Neural crest cell (in vitro differentiated cells): ENCODE measurements around the gene CYSRT1. TPM values are rescaled to one million over a fixed set of nuclear protein-coding genes. Genes with fewer than 3 reads are reported as not detected.
A peak's percentile ranks its signal among the peaks of the same experiment; 100 is the strongest.
"Not testable (repeated sequence)": the region's sequence is repeated elsewhere in the genome, so short reads cannot be mapped to it uniquely, and the experiment has no call there.

ENCODE experiments used
- DNase-seq: peaks from one replicate; pipeline ENCODE4 v3.0.0; 2021; ENCODE audit warnings: low read depth, mixed read lengths, low spot score
- H3K27ac Mint-ChIP-seq: one replicate; pipeline ENCODE4 v1.8.0; 2021; ENCODE audit warnings: mild to moderate bottlenecking, mixed read lengths; ENCODE audit not compliant: unreplicated experiment
- H3K27me3 Mint-ChIP-seq: 2 replicates; pipeline ENCODE4 v1.8.0; 2021; ENCODE audit warnings: low read depth, mild to moderate bottlenecking, mixed read lengths
- H3K36me3 Mint-ChIP-seq: 2 replicates; pipeline ENCODE4 v1.8.0; 2021; ENCODE audit warnings: low read depth, mild to moderate bottlenecking, mixed read lengths
- H3K4me1 Mint-ChIP-seq: 2 replicates; pipeline ENCODE4 v1.8.0; 2021; ENCODE audit warnings: mixed read lengths
- H3K4me3 Mint-ChIP-seq: one replicate; pipeline ENCODE4 v1.8.0; 2021; ENCODE audit warnings: mild to moderate bottlenecking, mixed read lengths
- H3K9me3 Mint-ChIP-seq: 2 replicates; pipeline ENCODE4 v1.8.0; 2021; ENCODE audit warnings: mixed read lengths
- total RNA-seq: library from RNA; stranded (reverse); gene quantifications from 2 replicates; pipeline ENCODE4 v1.2.1, GENCODE V29; 2021
- TF ChIP-seq, protein P1 (sequence below): fragments of 200-600 bp; sonication (generic); conservative IDR thresholded peaks from 2 replicates; pipeline ENCODE4 v1.5.0; 2021; ENCODE audit warnings: antibody characterized with exemption, mild to moderate bottlenecking

Gene CYSRT1
- total RNA-seq, 1 donor from 2014 or later, result 1.2 TPM

DNA sequence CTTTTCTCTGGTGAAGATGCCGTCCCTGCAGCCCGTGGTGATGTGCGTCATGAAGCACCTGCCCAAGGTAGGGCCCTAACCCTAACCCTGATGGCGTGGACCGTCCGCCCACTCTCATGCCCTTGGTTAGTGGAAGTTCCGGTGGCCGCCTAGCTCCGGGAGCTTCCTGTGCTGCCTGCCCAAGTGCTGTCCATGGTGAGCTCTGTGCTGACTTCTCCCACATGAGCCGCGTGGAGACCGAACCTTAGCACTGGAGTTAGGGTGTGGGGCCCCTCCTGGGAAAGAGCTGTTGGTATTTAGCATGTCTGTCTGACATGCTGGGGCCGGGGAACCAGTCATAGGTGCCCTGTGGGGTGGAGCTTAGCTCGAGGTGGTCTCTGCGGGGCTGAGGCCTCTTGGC lies 31.4 kb downstream of the CYSRT1 start:
- Mint-ChIP-seq H3K9me3 (no peaks in the 10 kb centered on the region), H3K4me3 (peak overlapping the region; percentile 88), H3K4me1 (peaks cover 8% of the 10 kb centered on the region), H3K27ac (no peak overlapping the region), H3K27me3 (peaks cover 3% of the 10 kb centered on the region), H3K36me3 (peaks cover 3% of the 10 kb centered on the region)
- no peak for DNase-seq
- TF ChIP-seq, protein P1, sequence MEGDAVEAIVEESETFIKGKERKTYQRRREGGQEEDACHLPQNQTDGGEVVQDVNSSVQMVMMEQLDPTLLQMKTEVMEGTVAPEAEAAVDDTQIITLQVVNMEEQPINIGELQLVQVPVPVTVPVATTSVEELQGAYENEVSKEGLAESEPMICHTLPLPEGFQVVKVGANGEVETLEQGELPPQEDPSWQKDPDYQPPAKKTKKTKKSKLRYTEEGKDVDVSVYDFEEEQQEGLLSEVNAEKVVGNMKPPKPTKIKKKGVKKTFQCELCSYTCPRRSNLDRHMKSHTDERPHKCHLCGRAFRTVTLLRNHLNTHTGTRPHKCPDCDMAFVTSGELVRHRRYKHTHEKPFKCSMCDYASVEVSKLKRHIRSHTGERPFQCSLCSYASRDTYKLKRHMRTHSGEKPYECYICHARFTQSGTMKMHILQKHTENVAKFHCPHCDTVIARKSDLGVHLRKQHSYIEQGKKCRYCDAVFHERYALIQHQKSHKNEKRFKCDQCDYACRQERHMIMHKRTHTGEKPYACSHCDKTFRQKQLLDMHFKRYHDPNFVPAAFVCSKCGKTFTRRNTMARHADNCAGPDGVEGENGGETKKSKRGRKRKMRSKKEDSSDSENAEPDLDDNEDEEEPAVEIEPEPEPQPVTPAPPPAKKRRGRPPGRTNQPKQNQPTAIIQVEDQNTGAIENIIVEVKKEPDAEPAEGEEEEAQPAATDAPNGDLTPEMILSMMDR, result no peak

- no peaks in the 10 kb centered on the region for H3K9me3 Mint-ChIP-seq
- H3K27ac Mint-ChIP-seq, result no peak overlapping the region
- no peak for DNase-seq
- H3K36me3 Mint-ChIP-seq, result peaks cover 7% of the 10 kb centered on the region
- H3K4me3 Mint-ChIP-seq, result peak overlapping the region; percentile 88
- H3K4me1 Mint-ChIP-seq, result peaks cover 10% of the 10 kb centered on the region
- TF ChIP-seq, protein P1, result no peak
- H3K27me3 Mint-ChIP-seq, result peaks cover 3% of the 10 kb centered on the region
Measured at GRCh38 chr9:137256856-137257255, 31.9 kb downstream of the CYSRT1 start.

GRCh38 chr9:137262173-137262908 lies 37.4 kb downstream of the CYSRT1 start:
- H3K9me3 Mint-ChIP-seq, H3K4me1 Mint-ChIP-seq, DNase-seq, H3K36me3 Mint-ChIP-seq, H3K27me3 Mint-ChIP-seq, H3K27ac Mint-ChIP-seq: not testable (repeated sequence)
- peak overlapping the region; percentile 47 for H3K4me3 Mint-ChIP-seq
- TF ChIP-seq, protein P1, result peak; percentile 62

DNA sequence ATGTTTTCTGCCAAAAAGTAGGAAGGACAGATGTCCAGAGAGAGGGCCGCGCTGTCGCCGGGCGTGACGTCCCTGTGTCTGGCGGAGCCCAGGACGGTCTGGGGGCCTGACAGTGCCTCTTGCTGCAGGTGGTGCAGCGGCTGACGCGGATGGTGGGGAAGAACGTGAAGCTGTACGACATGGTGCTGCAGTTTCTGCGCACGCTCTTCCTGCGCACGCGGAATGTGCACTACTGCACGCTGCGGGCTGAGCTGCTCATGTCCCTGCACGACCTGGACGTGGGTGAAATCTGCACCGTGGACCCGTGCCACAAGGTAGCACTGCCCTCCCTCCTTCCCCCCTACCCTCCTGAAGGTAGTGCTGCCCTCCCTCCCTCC lies 37.9 kb downstream of the CYSRT1 start:
- DNase-seq, result no peak
- Mint-ChIP-seq H3K4me1 (peaks cover 5% of the 10 kb centered on the region), H3K27ac (no peak overlapping the region), H3K36me3 (peaks cover 6% of the 10 kb centered on the region), H3K27me3 (no peaks in the 10 kb centered on the region), H3K4me3 (no peak overlapping the region), H3K9me3 (no peaks in the 10 kb centered on the region)
- TF ChIP-seq, protein P1, result no peak

DNA sequence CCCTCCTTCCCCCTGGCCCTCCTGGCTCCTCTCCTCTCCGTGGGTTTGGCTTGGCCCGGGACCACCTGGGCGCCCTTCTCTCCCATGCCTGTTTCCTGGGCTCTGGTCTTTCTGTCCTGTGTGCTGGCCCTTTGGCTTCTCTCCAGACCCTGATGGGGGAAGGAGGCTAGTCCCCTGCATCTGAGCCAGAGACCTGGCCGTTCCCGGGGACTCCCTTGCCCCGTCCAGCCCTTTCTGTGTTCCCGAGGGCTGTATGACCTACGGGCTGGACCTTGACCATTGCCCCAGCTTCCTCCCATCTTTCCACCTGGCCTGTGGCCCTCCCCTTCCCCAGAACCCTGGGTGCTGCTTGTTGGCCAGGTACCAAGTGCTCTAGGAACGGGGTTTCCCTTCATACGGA lies 38.5 kb downstream of the CYSRT1 start:
- Mint-ChIP-seq H3K27ac (peak overlapping the region; percentile 6), H3K36me3 (peaks cover 7% of the 10 kb centered on the region), H3K9me3 (no peaks in the 10 kb centered on the region), H3K4me3 (peak overlapping the region; percentile 12), H3K4me1 (peaks cover 7% of the 10 kb centered on the region), H3K27me3 (no peaks in the 10 kb centered on the region)
- TF ChIP-seq, protein P1, result no peak
- no peak for DNase-seq
